Measurements from ENCODE around the gene PPP2R2C.

Gene PPP2R2C

GRCh38 chr4:6277139-6277802, 195.1 kb downstream of the PPP2R2C start:
- Histone ChIP-seq H3K79me1 (replicated peaks; ENCODE audit: low read length, poor library complexity, severe bottlenecking) (peaks cover 50% of the 10 kb centered on the region), H3K27ac (ENCODE audit: low read length, poor library complexity, severe bottlenecking) (no peak overlapping the region), H4K8ac (ENCODE audit: low read length) (no peak overlapping the region), H3K9ac (ENCODE audit: low read length) (no peak overlapping the region), H3K23ac (ENCODE audit: low read length in 2 of 2) (no peak overlapping the region), H3K9me3 (ENCODE audit: control insufficient read depth, low read length) (no peaks in the 10 kb centered on the region), H2BK12ac (ENCODE audit: low read length in 2 of 2) (no peak overlapping the region), H3K4me1 (ENCODE audit: control insufficient read depth, insufficient read depth, low read depth, low read length) (peaks cover 36% of the 10 kb centered on the region), H3K18ac (ENCODE audit: low read depth in 1 of 2, low read length in 2 of 2) (no peak overlapping the region), H2BK120ac (ENCODE audit: low read depth, low read length) (no peak overlapping the region), H3K4me2 (ENCODE audit: low read length, poor library complexity, severe bottlenecking) (no peak overlapping the region), H3K27me3 (ENCODE audit: control insufficient read depth in 1 of 2, insufficient read depth in 1 of 2, low read length in 2 of 2) (no peaks in the 10 kb centered on the region), H2BK15ac (ENCODE audit: low read depth, poor library complexity, severe bottlenecking) (no peak overlapping the region), H3K14ac (ENCODE audit: low read length in 2 of 2) (peak overlapping the region in 1 of 2 experiments; percentile 26), H3K36me3 (ENCODE audit: control insufficient read depth in 1 of 2, insufficient read depth in 2 of 2, low read depth in 1 of 2, low read length in 2 of 2) (peaks cover 17 to 64% of the 10 kb centered on the region in 2 experiments), H3K4ac (ENCODE audit: low read depth in 1 of 2, low read length in 2 of 2) (no peak overlapping the region), H2AFZ (ENCODE audit: low read depth, low read length) (no peak overlapping the region), H2AK5ac (ENCODE audit: low read length, severe bottlenecking) (no peak overlapping the region), H3K4me3 (ENCODE audit: insufficient read depth in 1 of 2, low read depth in 1 of 2, low read length in 2 of 2) (no peak overlapping the region), H2BK5ac (ENCODE audit: low read depth, low read length, poor library complexity, severe bottlenecking) (no peak overlapping the region), H4K91ac (ENCODE audit: low read length) (no peak overlapping the region)
- no peak for DNase-seq
- WGBS = 90% methylated on average over 24 of the region's 24 CpGs

GRCh38 chr4:6275898-6276806, 196.3 kb downstream of the PPP2R2C start:
- Histone ChIP-seq H2AK5ac (ENCODE audit: low read length, severe bottlenecking) (peak overlapping the region; percentile 18), H2BK5ac (ENCODE audit: low read depth, low read length, poor library complexity, severe bottlenecking) (no peak overlapping the region), H3K18ac (ENCODE audit: low read depth in 1 of 2, low read length in 2 of 2) (no peak overlapping the region), H3K4me3 (ENCODE audit: insufficient read depth in 1 of 2, low read depth in 1 of 2, low read length in 2 of 2) (no peak overlapping the region), H3K4ac (ENCODE audit: low read depth in 1 of 2, low read length in 2 of 2) (no peak overlapping the region), H2AFZ (ENCODE audit: low read depth, low read length) (no peak overlapping the region), H2BK120ac (ENCODE audit: low read depth, low read length) (no peak overlapping the region), H3K27me3 (ENCODE audit: control insufficient read depth in 1 of 2, insufficient read depth in 1 of 2, low read length in 2 of 2) (no peaks in the 10 kb centered on the region), H3K4me2 (ENCODE audit: low read length, poor library complexity, severe bottlenecking) (no peak overlapping the region), H3K79me1 (replicated peaks; ENCODE audit: low read length, poor library complexity, severe bottlenecking) (peaks cover 40% of the 10 kb centered on the region), H3K27ac (ENCODE audit: low read length, poor library complexity, severe bottlenecking) (no peak overlapping the region), H3K23ac (ENCODE audit: low read length in 2 of 2) (no peak overlapping the region), H3K36me3 (ENCODE audit: control insufficient read depth in 1 of 2, insufficient read depth in 2 of 2, low read depth in 1 of 2, low read length in 2 of 2) (peaks cover 14 to 53% of the 10 kb centered on the region in 2 experiments), H2BK12ac (ENCODE audit: low read length in 2 of 2) (no peak overlapping the region), H4K91ac (ENCODE audit: low read length) (no peak overlapping the region), H3K4me1 (ENCODE audit: control insufficient read depth, insufficient read depth, low read depth, low read length) (peaks cover 45% of the 10 kb centered on the region), H3K9me3 (ENCODE audit: control insufficient read depth, low read length) (no peaks in the 10 kb centered on the region), H3K14ac (ENCODE audit: low read length in 2 of 2) (no peak overlapping the region), H4K8ac (ENCODE audit: low read length) (no peak overlapping the region), H2BK15ac (ENCODE audit: low read depth, poor library complexity, severe bottlenecking) (no peak overlapping the region), H3K9ac (ENCODE audit: low read length) (peak overlapping the region; percentile 8)
- DNase-seq = no peak
- WGBS = 91% methylated on average over 22 of the region's 22 CpGs

- Histone ChIP-seq H3K79me1 (replicated peaks; ENCODE audit: low read length, poor library complexity, severe bottlenecking) (peaks cover 33% of the 10 kb centered on the region), H2BK120ac (ENCODE audit: low read depth, low read length) (no peak overlapping the region), H3K27me3 (ENCODE audit: control insufficient read depth in 1 of 2, insufficient read depth in 1 of 2, low read length in 2 of 2) (no peaks in the 10 kb centered on the region), H3K4me2 (ENCODE audit: low read length, poor library complexity, severe bottlenecking) (no peak overlapping the region), H3K9ac (ENCODE audit: low read length) (no peak overlapping the region), H2BK15ac (ENCODE audit: low read depth, poor library complexity, severe bottlenecking) (no peak overlapping the region), H2BK5ac (ENCODE audit: low read depth, low read length, poor library complexity, severe bottlenecking) (no peak overlapping the region), H2BK12ac (ENCODE audit: low read length in 2 of 2) (no peak overlapping the region), H2AFZ (ENCODE audit: low read depth, low read length) (no peak overlapping the region), H3K4me3 (ENCODE audit: insufficient read depth in 1 of 2, low read depth in 1 of 2, low read length in 2 of 2) (no peak overlapping the region), H3K27ac (ENCODE audit: low read length, poor library complexity, severe bottlenecking) (no peak overlapping the region), H3K36me3 (ENCODE audit: control insufficient read depth in 1 of 2, insufficient read depth in 2 of 2, low read depth in 1 of 2, low read length in 2 of 2) (peaks cover 12 to 45% of the 10 kb centered on the region in 2 experiments), H2AK5ac (ENCODE audit: low read length, severe bottlenecking) (no peak overlapping the region), H4K8ac (ENCODE audit: low read length) (no peak overlapping the region), H3K9me3 (ENCODE audit: control insufficient read depth, low read length) (no peaks in the 10 kb centered on the region), H4K91ac (ENCODE audit: low read length) (no peak overlapping the region), H3K14ac (ENCODE audit: low read length in 2 of 2) (no peak overlapping the region), H3K23ac (ENCODE audit: low read length in 2 of 2) (no peak overlapping the region), H3K4ac (ENCODE audit: low read depth in 1 of 2, low read length in 2 of 2) (no peak overlapping the region), H3K18ac (ENCODE audit: low read depth in 1 of 2, low read length in 2 of 2) (no peak overlapping the region), H3K4me1 (ENCODE audit: control insufficient read depth, insufficient read depth, low read depth, low read length) (peaks cover 50% of the 10 kb centered on the region)
- WGBS = 86% methylated on average over 10 of the region's 10 CpGs
- DNase-seq = no peak
Observed at GRCh38 chr4:6275351-6275750, 197.1 kb downstream of the PPP2R2C start.

- Histone ChIP-seq H2BK5ac (ENCODE audit: low read depth, low read length, poor library complexity, severe bottlenecking) (no peak overlapping the region), H3K9me3 (ENCODE audit: control insufficient read depth, low read length) (no peaks in the 10 kb centered on the region)
Observed at GRCh38 chr4:6273661-6273990, 198.8 kb downstream of the PPP2R2C start.

More at GRCh38 chr4:6273661-6273990, 198.8 kb downstream of the PPP2R2C start:
- no peak overlapping the region for H3K18ac ChIP-seq (ENCODE audit: low read depth in 1 of 2, low read length in 2 of 2)
- H3K4me3 ChIP-seq (ENCODE audit: insufficient read depth in 1 of 2, low read depth in 1 of 2, low read length in 2 of 2) = no peak overlapping the region
- H2AFZ ChIP-seq (ENCODE audit: low read depth, low read length) = no peak overlapping the region
- H3K4ac ChIP-seq (ENCODE audit: low read depth in 1 of 2, low read length in 2 of 2) = no peak overlapping the region
- H3K27me3 ChIP-seq (ENCODE audit: control insufficient read depth in 1 of 2, insufficient read depth in 1 of 2, low read length in 2 of 2) = no peaks in the 10 kb centered on the region
- no peak overlapping the region for H3K4me2 ChIP-seq (ENCODE audit: low read length, poor library complexity, severe bottlenecking)
- H4K91ac ChIP-seq (ENCODE audit: low read length) = no peak overlapping the region
- no peak overlapping the region for H2BK12ac ChIP-seq (ENCODE audit: low read length in 2 of 2)
- H4K8ac ChIP-seq (ENCODE audit: low read length) = no peak overlapping the region
- H2BK15ac ChIP-seq (ENCODE audit: low read depth, poor library complexity, severe bottlenecking) = no peak overlapping the region
- peaks cover 53% of the 10 kb centered on the region for H3K4me1 ChIP-seq (ENCODE audit: control insufficient read depth, insufficient read depth, low read depth, low read length)
- DNase-seq = no peak
- H2BK120ac ChIP-seq (ENCODE audit: low read depth, low read length) = no peak overlapping the region
- no peak overlapping the region for H3K9ac ChIP-seq (ENCODE audit: low read length)
- peak overlapping the region; percentile 86 for H3K27ac ChIP-seq (ENCODE audit: low read length, poor library complexity, severe bottlenecking)
- peaks cover 4 to 28% of the 10 kb centered on the region in 2 experiments for H3K36me3 ChIP-seq (ENCODE audit: control insufficient read depth in 1 of 2, insufficient read depth in 2 of 2, low read depth in 1 of 2, low read length in 2 of 2)
- H3K79me1 ChIP-seq (replicated peaks; ENCODE audit: low read length, poor library complexity, severe bottlenecking) = peaks cover 17% of the 10 kb centered on the region
- no peak overlapping the region for H3K23ac ChIP-seq (ENCODE audit: low read length in 2 of 2)
- H3K14ac ChIP-seq (ENCODE audit: low read length in 2 of 2) = no peak overlapping the region
- H2AK5ac ChIP-seq (ENCODE audit: low read length, severe bottlenecking) = no peak overlapping the region
- 80% methylated on average over 1 of the region's 1 CpG for WGBS
